Occipital lobe (tissue), 2 donors: Measurements from ENCODE around the gene TCOF1. TPM values are rescaled to one million over a fixed set of nuclear protein-coding genes. Genes with fewer than 3 reads are reported as not detected.
"Not testable (repeated sequence)": the region's sequence is repeated elsewhere in the genome, so short reads cannot be mapped to it uniquely, and the experiment has no call there.

ENCODE experiments used
- DNase-seq: peaks from one replicate; lab custom pipeline; 2025; lab: John Stamatoyannopoulos, UW
- total RNA-seq: library from RNA; depleted of rRNA; stranded (reverse); fragments of >200 nt; gene quantifications from one replicate; pipeline ENCODE4 v1.2.3, GENCODE V29; 2014

The TCOF1 gene
- total RNA-seq, 1 donor from 2014 or later = 13.6 TPM

DNA sequence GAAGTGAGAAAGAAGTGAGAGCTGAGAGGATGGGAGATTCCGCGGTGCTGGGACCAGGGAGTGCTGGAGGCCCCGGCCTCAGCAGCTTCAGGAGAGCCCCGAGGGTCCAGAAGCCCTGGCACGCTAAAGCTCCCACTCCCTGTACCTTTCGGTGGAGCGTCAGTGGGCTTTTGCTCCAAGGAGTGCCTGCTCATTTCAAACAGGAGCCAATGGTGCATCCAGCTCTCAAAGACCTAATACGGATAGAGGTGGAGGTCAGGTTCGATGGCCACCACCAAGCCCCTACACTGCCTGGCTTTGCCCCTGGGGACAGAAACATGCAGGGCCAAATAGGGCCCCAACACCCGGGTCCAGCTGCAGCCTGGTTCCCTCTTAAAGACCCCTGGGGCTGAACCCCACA lies 47.0 kb downstream of the TCOF1 start:
- no peak for DNase-seq

- no peak for DNase-seq
Measured at GRCh38 chr5:150404941-150405816, 47.7 kb downstream of the TCOF1 start.

DNA sequence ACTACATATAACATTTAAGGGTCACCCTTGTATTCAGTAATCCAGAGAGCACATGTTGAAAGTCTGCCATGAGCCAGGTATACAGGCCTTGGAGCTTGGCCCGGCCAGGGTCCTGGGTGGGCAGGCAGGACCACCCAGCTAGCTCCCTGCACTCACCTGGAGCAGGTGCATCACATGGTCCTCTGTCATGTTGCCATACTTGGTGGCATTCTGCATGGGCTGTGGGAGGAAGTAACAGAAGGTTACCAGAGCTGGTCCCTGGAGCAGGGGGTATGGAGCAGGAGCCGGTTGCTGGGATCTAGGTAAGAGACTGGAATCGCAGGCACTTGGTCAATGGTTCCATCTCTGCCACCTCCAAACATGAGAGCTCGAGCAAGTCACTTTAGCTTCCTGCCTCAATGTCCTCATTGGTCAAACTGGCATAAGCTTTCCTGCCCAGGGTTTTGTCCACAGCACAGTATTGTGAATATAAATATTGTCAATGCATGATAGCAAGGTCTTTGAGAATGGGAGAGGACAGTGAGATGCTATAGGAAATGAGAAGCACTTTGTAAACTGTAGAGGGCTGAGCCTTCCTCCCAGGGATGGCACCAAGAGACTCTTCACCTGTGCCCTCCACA lies 48.7 kb downstream of the TCOF1 start:
- no peak for DNase-seq

DNA sequence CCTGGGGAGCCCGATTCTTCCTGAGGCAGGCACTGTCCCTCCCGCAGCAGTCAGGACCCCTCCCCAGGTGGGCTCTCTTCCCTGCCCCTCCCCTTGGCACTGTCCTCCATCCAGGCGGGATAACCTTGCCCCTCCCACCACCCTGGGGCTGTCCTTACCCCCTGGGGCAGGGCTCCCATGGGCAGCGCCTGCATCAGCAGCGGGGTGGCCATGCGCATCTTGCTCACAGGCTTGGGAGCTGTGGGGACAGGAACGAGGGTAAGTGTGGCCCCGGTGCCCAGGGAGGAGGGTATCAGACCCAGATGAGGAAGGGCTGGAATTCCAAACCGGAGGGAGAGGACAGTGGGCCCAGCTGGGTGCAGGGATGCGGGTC lies 49.2 kb downstream of the TCOF1 start:
- DNase-seq = no peak

DNA sequence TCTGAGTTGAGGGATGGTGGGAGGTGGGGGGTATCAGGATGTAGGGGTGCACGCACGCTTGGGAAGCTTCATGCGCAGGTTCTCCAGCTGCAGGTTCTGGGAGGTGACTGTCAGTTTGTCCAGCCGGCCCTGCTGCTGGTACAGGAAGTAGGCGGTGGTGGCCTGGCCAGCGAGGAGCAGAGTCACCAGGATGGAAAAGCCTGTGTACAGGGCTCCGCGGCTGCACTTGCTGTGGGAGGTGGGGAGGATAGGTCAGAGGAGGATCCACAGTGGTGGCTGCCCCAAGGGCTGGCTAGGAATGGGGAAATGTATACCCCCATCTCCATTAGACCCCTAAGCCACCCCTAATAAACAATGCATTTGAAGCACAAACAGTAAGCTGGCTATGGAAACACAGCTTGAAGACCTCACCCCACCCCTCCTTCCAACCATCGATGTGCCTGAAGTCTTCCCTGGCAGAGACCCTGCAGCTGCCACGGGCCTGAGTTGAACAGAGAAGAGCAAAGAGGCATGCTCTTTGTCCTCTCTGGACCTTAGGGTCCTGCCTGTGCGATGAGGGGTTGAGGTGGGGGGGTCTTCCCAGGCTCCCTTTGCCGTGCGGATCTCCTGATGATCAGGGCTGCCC lies 49.7 kb downstream of the TCOF1 start:
- DNase-seq = no peak

- DNase-seq = no peak
Measured at GRCh38 chr5:150408231-150408943, 50.9 kb downstream of the TCOF1 start.

- peak; percentile 83 for DNase-seq
Measured at GRCh38 chr5:150409638-150410523, 52.4 kb downstream of the TCOF1 start.

DNA sequence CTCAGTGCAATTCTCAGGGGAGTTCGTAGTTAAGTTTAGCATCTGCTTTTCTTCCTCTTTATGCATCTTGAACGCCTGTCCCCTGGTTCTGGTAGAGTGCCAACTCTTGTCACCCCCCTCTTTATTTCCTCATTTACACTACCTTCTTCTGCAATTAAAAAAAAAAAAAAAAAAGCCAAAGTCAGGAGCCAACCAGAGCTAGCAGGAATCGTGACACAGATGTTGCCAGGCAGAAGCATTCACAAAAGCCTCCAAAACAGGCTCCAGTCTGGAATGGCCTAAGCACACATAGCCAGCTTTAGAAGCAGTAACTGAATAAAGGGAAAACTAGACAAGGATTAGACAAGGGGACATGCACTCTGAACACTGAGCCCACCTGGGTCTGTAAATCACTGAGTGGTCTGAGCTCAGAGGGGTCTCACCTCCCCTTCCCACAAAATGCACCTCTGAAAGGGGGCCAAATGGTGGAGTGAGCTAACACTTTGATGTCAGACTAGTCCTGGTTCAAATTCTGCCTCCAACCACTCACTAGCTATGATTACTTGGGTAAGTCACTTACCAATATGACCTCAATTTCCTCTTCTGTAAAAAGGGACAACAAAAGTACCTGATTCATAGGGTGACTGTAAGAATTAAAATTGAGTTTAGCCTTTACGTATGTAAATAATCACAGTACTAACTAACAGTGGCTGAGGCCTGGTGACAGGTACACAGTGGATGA lies 53.2 kb downstream of the TCOF1 start:
- DNase-seq = peak; percentile 64

- DNase-seq = no peak
Measured at GRCh38 chr5:150411245-150411979, 53.9 kb downstream of the TCOF1 start.

- DNase-seq = peak; percentile 40
Measured at GRCh38 chr5:150412319-150413175, 55.0 kb downstream of the TCOF1 start, which contains the start of gene CD74. CD74 (minus strand) TSS chr5:150412910; CDS start chr5:150412749, 161 bp downstream.

DNA sequence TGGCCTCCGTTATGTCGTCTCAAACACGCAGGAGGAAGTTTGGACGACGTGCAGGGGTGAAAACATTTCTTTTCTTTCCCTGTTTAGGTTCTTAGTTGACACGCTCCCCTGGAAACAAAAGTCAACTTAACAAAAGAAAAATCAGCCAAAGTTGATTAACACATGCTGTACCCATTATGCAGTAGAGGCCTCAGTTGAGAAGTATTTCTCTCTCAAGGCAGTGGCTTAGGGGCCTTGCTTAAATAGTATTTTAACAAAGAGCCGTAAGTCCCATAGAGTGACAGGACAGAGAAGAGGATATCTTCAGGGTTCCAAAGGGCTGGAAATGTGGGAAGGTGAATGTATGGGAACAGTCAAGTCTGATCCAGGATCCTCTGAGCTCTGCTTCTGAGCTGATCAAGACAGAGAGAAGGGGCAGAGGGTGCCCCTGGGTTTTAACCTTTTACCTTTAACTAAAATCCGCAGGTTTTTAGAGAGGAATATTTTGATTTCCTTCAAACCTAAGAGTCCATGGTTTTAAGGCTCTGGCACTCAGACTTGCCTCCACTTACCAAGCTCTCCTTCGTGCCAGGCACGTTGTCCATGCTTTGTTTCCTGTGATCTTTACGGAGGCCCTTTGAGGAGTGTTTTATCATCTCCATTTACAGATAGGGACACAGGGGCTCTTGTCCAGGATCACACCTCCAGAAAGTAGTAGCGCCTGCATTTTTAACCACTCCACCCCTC lies 55.8 kb downstream of the TCOF1 start:
- DNase-seq = no peak

DNA sequence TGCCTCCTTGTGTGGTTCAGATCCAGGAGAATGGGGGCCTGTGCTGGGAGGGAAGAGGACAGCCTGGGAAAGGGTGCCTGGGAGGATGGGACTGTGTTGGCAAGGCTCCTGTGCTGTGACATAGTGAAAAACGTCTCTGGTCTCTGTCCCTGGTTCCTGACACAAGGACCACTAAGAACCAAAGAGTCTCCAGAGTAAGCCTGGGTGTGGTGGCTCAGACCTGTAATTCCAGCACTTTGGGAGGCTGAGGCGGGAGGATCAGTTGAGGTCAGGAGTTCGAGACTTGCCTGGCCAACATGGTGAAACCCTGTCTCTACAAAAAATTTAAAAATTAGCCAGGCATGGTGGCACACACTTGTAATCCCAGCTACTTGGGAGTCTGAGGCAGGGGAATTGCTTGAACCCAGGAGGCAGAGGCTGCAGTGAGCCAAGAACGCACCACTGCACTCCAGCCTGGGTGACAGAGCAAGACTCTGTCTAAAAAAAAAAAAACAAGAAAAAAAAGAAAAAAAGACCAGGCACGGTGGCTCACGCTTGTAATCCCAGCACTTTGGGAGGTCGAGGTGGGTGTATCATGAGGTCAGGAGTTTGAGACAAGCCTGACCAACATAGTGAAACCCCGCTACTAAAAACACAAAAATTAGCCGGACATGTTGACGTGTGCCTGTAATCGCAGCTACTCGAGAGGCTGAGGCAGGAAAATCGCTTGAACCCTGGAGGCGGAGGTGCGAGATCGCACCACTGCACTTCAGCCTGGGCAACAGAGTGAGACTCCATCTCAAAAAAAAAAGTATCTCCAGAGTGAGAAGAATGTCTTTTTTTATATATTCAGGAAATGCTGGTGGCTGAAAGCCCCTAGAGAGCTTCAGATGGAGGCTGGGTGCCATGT lies 56.6 kb downstream of the TCOF1 start:
- not testable (repeated sequence) for DNase-seq

GRCh38 chr5:150419630-150420270 lies 62.3 kb downstream of the TCOF1 start:
- no peak for DNase-seq

DNA sequence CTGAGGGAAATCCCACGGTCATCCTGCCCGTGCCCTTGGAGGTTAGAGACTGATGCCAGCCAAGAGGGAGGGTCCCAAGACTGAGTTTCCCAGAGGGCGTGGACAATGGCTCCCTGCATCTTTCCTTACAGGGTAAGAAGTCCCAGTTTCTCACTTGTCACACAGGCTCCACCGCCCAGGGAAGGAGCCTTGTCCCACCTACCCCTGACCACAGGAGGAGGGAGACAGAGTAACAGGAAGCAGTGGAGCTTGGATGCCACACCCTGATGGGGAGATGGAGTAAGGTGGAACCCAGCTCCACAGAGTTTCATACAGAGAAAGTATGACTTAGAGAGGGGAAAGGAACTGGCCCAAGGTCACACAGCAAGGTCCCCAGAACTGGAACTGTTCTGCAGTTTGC lies 64.6 kb downstream of the TCOF1 start:
- DNase-seq = no peak

GRCh38 chr5:150422758-150423157 lies 65.3 kb downstream of the TCOF1 start:
- DNase-seq = no peak

GRCh38 chr5:150426165-150426564 lies 68.7 kb downstream of the TCOF1 start:
- not testable (repeated sequence) for DNase-seq
